Right lobe of liver (tissue), 6 donors: Measurements from ENCODE around the gene TCF4. TPM values are rescaled to one million over a fixed set of nuclear protein-coding genes. Genes with fewer than 3 reads are reported as not detected.

Source experiments
- ATAC-seq, 4 donors: fragments of 200-7000 bp; cut with Tn5 transposase; one replicate each; pipeline ENCODE4 v1.9.1; 2020; ENCODE audit warnings: mild to moderate bottlenecking in 4 of 4, moderate library complexity in 4 of 4
- DNase-seq, 3 donors: peaks; one replicate each; pipeline ENCODE4 v3.0.0-alpha.2; 2020
- H3K27ac ChIP-seq, 3 donors: fragments of 200-600 bp; one replicate each; pipeline ENCODE4 v1.8.0; 2022
- H3K27me3 ChIP-seq, 2 donors: fragments of 200-600 bp; one replicate each; pipeline ENCODE4 v1.8.0; 2022
- H3K36me3 ChIP-seq, 4 donors: fragments of 200-600 bp; sonication (generic) in 1 of 4; one replicate each; pipeline versions ENCODE4 v1.5.1 to v1.8.0; 2017 to 2022; ENCODE audit warnings: control low read depth in 1 of 4
- H3K4me1 ChIP-seq, 4 donors: fragments of 200-600 bp; sonication (generic) in 1 of 4; one replicate each; pipeline versions ENCODE4 v1.5.1 to v1.8.0; 2017 to 2022; ENCODE audit warnings: control low read depth in 1 of 4
- H3K4me3 ChIP-seq, 3 donors: fragments of 200-600 bp; one replicate each; pipeline ENCODE4 v1.8.0; 2022
- H3K9me3 ChIP-seq, 4 donors: fragments of 200-600 bp; sonication (generic) in 1 of 4; one replicate each; pipeline versions ENCODE4 v1.5.1 to v1.8.0; 2017 to 2022; ENCODE audit warnings: control low read depth in 1 of 4
- CTCF ChIP-seq, 4 donors: fragments of 200-600 bp in 3 of 4; fragments of 450-650 bp in 1 of 4; IDR thresholded peaks; one replicate each; pipeline versions ENCODE4 v1.5.1 to v1.8.0; 2016 to 2022; ENCODE audit warnings: antibody characterized with exemption in 4 of 4, mild to moderate bottlenecking in 2 of 4
- POLR2A ChIP-seq: fragments of 450-650 bp; IDR thresholded peaks from one replicate; pipeline ENCODE4 v1.6.1; 2017; ENCODE audit warnings: antibody characterized with exemption, mild to moderate bottlenecking
- WGBS: methylation state at CpG from one replicate; pipeline ENCODE4 v1.1.6; 2018; ENCODE audit warnings: low coverage, low lambda C conversion rate; ENCODE audit not compliant: insufficient coverage; ENCODE audit errors: missing lambda C conversion rate; 5-methylcytosine and 5-hydroxymethylcytosine counted together
- intact Hi-C, 2 donors: fragments of 100-400 bp; cut with DNase I; formaldehyde crosslinking; loops; one replicate each; pipeline versions ENCODE4 v1.11.2 to v1.14.1; 2022
- total RNA-seq, 6 experiments: library from RNA; depleted of rRNA in 2 of 6; stranded (reverse); fragments of >200 nt in 2 of 6; fragmentation: NEBNext Ultra II Directional in 3 of 6; extraction: Animal tissue kit (Norgen Biotek cat#: 25700) in 3 of 6; gene quantifications; one replicate each; pipeline versions ENCODE4 v1.1.0 to v1.2.4, GENCODE V29; 2016 to 2023
- donor health status: DM: no; HTN: yes; CAD: no.
- donor health status: DM: no; HTN: no; CAD: no.
- donor health status: DM: no; HTN: no; CAD: no.
- donor health status: DM: no; HTN: yes; CAD: no.
- donor health status: DM: no; HTN: yes; CAD: no.

TCF4 gene
- total RNA-seq, 6 experiments from 2014 or later: 8.1 to 19.5 (median 10.4) TPM

- WGBS: 69% methylated on average over 4 of the region's 4 CpGs
- intact Hi-C loops: no loop called here
- H3K36me3 ChIP-seq: no peaks in the 10 kb centered on the region
Observed at GRCh38 chr18:55258088-55258487, 329.9 kb downstream of the TCF4 start.

GRCh38 chr18:55256929-55257289 lies 331.1 kb downstream of the TCF4 start:
- Histone ChIP-seq H3K27me3 (no peaks in the 10 kb centered on the region), H3K36me3 (no peaks in the 10 kb centered on the region), H3K4me3 (no peak overlapping the region), H3K9me3 (no peaks in the 10 kb centered on the region), H3K4me1 (no peaks in the 10 kb centered on the region), H3K27ac (no peak overlapping the region)
- TF ChIP-seq CTCF (IDR thresholded peaks at IDR 0.05) (no peak), POLR2A (no peak)
- WGBS: 80% methylated on average over 1 of the region's 1 CpG
- no peak for DNase-seq
- intact Hi-C loops: no loop called here
- ATAC-seq: no peak

More at GRCh38 chr18:55258088-55258487, 329.9 kb downstream of the TCF4 start:
- ATAC-seq (no peak), DNase-seq (no peak)
- TF ChIP-seq CTCF (IDR thresholded peaks at IDR 0.05): no peak
- TF ChIP-seq POLR2A: no peak
- Histone ChIP-seq H3K27ac (no peak overlapping the region), H3K4me3 (no peak overlapping the region), H3K27me3 (no peaks in the 10 kb centered on the region), H3K9me3 (no peaks in the 10 kb centered on the region), H3K4me1 (no peaks in the 10 kb centered on the region)

GRCh38 chr18:55256226-55256928 lies 331.6 kb downstream of the TCF4 start:
- Histone ChIP-seq H3K27me3 (no peaks in the 10 kb centered on the region), H3K9me3 (no peaks in the 10 kb centered on the region), H3K36me3 (no peaks in the 10 kb centered on the region), H3K27ac (no peak overlapping the region), H3K4me3 (no peak overlapping the region), H3K4me1 (no peaks in the 10 kb centered on the region)
- no peak for TF ChIP-seq CTCF (IDR thresholded peaks at IDR 0.05)
- TF ChIP-seq POLR2A: no peak
- no peak for DNase-seq
- 80% methylated on average over 7 of the region's 7 CpGs for WGBS
- intact Hi-C loops: no loop called here
- no peak for ATAC-seq

GRCh38 chr18:55253814-55254213 lies 334.2 kb downstream of the TCF4 start:
- no peak for ATAC-seq
- intact Hi-C loops: no loop called here
- TF ChIP-seq CTCF (IDR thresholded peaks at IDR 0.05) (no peak), POLR2A (no peak)

GRCh38 chr18:55252901-55253300 lies 335.1 kb downstream of the TCF4 start:
- Histone ChIP-seq H3K36me3 (no peaks in the 10 kb centered on the region), H3K4me1 (no peaks in the 10 kb centered on the region), H3K27me3 (no peaks in the 10 kb centered on the region), H3K27ac (no peak overlapping the region), H3K9me3 (no peaks in the 10 kb centered on the region), H3K4me3 (no peak overlapping the region)
- DNase-seq (no peak), ATAC-seq (no peak)
- 22% methylated on average over 2 of the region's 2 CpGs for WGBS
- TF ChIP-seq CTCF (IDR thresholded peaks at IDR 0.05) (no peak), POLR2A (no peak)
- intact Hi-C loops: no loop called here

More at GRCh38 chr18:55253814-55254213, 334.2 kb downstream of the TCF4 start:
- H3K4me1 ChIP-seq: no peaks in the 10 kb centered on the region
- no peaks in the 10 kb centered on the region for H3K9me3 ChIP-seq
- no peak overlapping the region for H3K4me3 ChIP-seq
- H3K27me3 ChIP-seq: no peaks in the 10 kb centered on the region
- no peak for DNase-seq
- no peak overlapping the region for H3K27ac ChIP-seq
- WGBS: 75% methylated on average over 1 of the region's 1 CpG
- no peaks in the 10 kb centered on the region for H3K36me3 ChIP-seq
